ENCODE data around the gene DHCR7.
A peak's percentile ranks its signal among the peaks of the same experiment; 100 is the strongest.

DHCR7 gene

DNA sequence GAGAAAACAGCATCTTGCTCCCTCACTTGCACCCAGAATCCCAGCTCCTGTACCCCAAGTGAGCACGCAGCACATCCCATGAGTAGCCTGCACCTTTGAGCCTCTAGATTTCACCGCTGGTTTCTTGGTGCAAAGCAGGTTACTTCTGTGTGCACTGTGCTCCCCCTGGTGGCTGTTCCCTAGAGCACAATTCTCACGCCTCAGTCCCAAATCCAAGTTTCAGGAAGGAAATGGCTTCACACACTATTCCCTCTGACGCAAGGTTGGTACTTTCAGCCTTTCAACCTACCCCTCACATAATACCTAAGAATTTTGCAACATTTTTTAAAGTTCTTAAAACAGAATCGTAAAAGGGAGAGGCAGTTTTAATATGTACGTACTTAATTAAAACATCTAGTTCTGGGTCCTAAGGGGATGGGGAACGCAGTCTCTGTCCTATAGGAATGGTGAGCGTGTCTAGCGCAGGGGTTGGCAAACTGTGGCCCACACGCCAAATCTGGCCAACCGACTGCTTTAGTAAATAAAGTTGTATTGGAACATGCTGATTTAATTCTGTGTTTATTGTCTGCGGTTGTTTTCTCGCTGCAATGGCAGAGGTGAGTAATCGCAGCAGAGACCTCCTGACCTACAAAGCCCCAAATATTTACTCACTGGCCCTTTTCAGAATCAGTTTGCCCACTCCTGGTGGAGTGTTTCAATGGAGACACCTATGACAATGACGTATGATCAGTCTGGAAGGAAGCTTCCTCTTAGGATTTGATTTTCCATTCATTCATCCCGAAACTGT, 27.5 kb downstream of the DHCR7 start:
- peak; percentile 12 for DNase-seq (ENCODE audit: low read depth, low spot score)

DNA sequence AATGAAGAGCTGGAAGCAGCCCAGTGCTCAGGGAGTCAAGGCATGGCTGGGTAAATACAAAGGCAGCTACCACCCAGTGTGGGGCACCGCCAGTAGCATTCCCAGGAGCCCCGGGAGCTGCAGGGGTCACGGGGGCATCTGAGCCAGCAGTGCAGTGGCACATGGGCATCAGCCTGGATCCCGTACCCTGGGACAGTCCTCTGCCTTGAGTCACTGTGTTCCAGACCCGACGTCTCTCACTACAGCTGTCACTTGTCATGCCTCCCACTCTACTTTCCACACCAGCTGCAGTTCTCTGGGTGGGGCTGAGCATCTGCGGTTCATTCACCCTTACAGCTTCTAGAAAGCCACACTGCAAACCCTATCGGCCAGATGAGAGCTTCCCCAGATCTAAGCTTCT, 29.6 kb downstream of the DHCR7 start:
- DNase-seq (ENCODE audit: low read depth, low spot score), result no peak

- DNase-seq (ENCODE audit: low read depth, low spot score), result no peak
Observed at GRCh38 chr11:71414645-71415044, 33.5 kb downstream of the DHCR7 start.

GRCh38 chr11:71410363-71410966, 37.7 kb downstream of the DHCR7 start:
- DNase-seq (ENCODE audit: low read depth, low spot score), result no peak

DNA sequence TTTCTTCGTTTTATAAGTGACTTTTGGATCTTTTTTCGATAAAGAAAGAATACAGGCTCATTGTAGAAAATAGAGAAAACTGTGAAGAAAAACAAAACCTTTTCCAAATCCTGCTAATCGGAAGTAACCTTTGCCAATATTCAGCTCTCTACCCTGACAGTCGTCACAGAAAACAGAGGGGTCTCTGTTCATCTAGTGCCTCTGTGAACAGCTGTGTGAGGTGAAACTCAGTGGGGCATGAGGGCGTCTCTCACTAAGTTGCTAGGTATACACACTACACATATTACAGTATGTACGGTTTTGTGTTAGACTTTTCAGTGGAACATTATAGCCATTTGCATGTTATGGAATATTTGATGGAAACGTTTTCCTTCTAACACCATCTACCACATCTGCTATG, 39.4 kb downstream of the DHCR7 start:
- DNase-seq (ENCODE audit: low read depth, low spot score), result no peak

- DNase-seq (ENCODE audit: low read depth, low spot score), result no peak
Observed at GRCh38 chr11:71407356-71407755, 40.8 kb downstream of the DHCR7 start.

DNA sequence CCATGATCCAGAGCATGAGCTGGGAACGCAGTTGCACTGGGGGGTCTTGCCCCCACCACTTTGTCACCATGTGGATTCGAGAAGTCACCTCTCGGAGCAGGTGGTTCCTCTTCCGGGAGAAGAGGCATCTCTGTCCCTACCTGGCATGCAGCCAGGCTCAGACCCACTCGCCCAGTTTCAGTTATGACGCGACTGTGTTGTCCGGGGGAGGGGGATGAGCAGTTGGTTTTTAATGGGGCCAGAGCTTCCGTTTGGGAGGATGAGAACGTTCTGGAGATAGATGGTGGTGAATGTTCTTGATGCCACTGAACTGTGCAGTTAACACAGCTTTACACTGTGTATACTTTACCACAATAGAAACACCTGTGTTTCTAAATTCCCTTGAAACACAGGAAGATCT, 41.5 kb downstream of the DHCR7 start:
- no peak for DNase-seq (ENCODE audit: low read depth, low spot score)

DNA sequence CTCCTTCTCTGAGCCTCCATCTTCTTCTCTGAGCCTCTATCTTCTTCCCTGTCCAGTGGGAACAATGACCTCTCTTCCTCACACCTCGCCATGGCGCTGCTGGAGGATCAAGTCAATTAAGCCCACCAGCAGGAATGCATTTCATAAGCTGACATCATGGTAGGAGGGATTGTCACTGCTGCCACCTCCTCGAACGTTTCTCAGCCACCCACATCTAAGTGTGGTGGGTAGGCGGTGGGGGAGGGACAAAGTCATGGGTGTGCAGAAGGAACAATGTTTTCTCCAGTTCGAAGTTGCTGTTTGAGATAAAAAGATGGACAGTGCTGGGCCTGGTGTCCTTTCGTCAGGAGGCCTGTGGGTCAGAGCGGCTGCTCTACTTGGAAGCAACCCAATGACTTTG, 44.0 kb downstream of the DHCR7 start:
- no peak for DNase-seq (ENCODE audit: low read depth, low spot score)

GRCh38 chr11:71402878-71403277, 45.3 kb downstream of the DHCR7 start:
- no peak for DNase-seq (ENCODE audit: low read depth, low spot score)

DNA sequence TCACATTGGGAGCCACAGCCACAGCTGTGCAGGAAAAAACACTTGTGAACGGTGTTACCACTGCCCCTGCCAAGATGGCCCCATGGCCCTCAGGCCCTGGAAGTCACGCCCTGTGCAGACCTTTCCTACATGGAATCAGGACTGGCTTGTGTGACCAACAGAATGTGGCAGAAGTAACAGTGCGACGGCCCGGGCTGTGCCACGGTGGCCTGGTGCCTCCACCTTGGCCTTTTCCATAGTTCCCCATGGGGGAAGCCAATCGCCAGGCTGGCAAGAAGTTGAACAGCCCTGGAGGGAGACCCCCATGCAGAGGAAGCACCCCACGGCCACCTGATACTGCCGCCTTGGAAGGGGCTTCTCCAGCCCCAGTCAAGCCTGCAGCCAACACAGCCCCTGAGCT, 48.0 kb downstream of the DHCR7 start:
- no peak for DNase-seq (ENCODE audit: low read depth, low spot score)

GRCh38 chr11:71399341-71399740, 48.9 kb downstream of the DHCR7 start:
- DNase-seq (ENCODE audit: low read depth, low spot score), result no peak

GRCh38 chr11:71397961-71398360, 50.2 kb downstream of the DHCR7 start:
- DNase-seq (ENCODE audit: low read depth, low spot score), result no peak

DNA sequence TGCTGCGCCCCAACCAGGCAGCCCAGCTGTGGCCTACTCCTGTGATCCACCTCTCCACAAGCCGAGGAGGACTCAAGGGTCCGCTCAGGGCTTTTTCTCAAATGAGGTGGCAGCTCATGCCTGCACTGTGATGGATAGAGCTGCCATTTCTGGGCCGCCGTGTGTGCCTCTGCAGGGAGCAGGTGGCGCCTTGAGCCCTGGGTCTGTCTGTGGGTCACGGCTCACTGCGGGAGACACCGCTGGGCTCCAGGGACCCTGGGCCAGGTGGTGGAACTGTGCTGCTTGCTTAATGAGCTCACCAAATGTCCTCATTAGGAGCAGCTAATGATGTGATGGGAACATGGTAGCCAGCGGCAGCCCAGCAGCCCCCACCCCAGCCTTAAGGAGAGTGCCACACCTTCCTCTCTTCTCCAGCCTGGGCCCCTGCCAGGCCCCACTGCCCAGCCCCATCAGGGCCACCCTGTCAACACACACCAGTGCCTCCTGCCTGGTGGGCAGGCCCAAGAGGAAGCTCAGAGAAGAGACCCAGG, 50.8 kb downstream of the DHCR7 start:
- DNase-seq (ENCODE audit: low read depth, low spot score), result no peak

- DNase-seq (ENCODE audit: low read depth, low spot score), result no peak
Observed at GRCh38 chr11:71396548-71397123, 51.6 kb downstream of the DHCR7 start.

- no peak for DNase-seq (ENCODE audit: low read depth, low spot score)
Observed at GRCh38 chr11:71395774-71396173, 52.4 kb downstream of the DHCR7 start.

DNA sequence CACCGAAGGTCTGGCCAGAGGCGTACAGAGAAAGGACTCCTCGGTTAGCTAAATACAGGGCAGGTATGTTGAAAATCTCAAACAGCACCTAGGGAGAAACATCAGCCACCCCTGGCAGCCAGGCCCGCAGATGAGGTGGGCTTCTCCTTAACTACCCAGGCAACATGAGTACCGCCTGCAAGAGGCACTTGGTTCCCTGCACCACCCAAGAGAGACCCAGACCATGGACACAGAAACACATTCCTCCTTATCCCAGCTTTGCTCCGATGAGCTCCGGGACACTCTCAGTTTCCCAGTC, 53.0 kb downstream of the DHCR7 start:
- no peak for DNase-seq (ENCODE audit: low read depth, low spot score)

DNA sequence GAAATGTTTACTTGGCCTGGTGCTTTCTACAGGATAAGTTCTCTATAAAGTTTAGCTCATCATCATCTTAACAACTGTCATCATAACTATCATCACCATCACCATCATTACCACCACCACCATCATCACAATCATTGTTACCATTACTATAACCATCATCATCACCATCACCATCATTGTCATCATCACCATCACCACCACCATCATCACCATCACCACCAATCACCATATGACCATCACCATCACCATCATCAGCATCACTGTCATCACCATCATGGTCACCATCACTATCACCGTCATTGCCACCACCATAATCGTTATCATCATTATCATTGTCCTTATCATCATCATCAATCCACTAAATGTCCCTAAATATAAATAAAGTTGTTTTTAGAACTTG, 54.9 kb downstream of the DHCR7 start:
- DNase-seq (ENCODE audit: low read depth, low spot score), result no peak

GRCh38 chr11:71391796-71392195, 56.4 kb downstream of the DHCR7 start:
- DNase-seq (ENCODE audit: low read depth, low spot score), result no peak

DNA sequence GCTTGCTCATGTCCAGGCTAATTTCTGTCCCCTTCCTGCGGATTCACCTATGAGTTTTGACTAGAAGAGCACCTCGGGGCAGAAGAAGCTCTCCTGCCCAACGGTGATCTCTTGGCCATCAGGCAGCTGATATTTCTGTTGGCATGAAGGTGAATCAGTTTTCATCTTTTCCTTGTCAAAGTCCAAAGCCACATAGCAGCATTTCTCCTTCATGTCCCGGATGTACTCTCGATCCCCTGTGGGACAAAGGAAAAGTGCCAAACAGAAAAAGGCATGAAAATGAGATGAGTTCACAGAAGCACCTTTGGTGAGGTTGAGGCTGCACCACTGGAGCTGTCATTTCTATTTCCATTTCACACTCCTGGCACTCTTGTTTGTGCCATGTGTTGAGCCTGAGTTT, 56.8 kb downstream of the DHCR7 start:
- DNase-seq (ENCODE audit: low read depth, low spot score), result no peak

- no peak for DNase-seq (ENCODE audit: low read depth, low spot score)
Observed at GRCh38 chr11:71388637-71389235, 59.5 kb downstream of the DHCR7 start.

DNA sequence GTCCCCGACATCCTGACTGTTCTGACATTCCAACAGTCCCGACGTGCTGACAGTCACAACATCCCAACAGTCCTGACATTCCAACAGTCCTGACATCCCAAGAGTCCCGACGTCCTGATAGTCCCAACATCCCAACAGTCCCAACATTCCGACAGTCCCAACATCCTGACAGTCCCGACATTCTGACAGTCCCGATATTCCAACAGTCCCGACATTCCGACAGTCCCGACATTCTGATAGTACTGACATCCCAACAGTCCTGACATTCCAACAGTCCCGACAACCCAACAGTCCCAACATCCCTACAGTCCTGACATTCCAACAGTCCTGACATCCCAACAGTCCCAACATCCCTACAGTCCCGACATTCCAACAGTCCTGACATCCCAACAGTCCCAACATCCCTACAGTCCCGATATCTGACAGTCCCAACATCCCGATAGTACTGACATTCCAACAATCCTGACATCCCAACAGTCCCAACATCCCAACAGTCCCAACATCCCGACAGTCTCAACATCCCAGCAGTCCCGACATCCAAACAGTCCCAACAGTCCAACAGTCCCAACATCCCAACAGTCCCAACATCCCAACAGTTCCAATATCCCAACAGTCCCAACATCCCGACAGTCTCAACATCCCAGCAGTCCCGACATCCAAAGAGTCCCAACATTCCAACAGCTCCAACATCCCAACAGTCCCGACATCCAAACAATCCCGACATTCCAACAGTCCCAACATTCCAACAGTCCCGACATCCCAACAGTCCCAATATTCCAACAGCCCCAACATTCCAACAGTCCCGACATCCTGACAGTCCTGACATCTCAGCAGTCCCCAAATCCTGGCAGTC, 60.2 kb downstream of the DHCR7 start:
- DNase-seq (ENCODE audit: low read depth, low spot score), result no peak

- DNase-seq (ENCODE audit: low read depth, low spot score), result no peak
Observed at GRCh38 chr11:71387200-71387599, 61.0 kb downstream of the DHCR7 start.

All from brain pericyte (primary cell).